ENCODE measurements around the gene OR1E1.

OR1E1 gene, protein sequence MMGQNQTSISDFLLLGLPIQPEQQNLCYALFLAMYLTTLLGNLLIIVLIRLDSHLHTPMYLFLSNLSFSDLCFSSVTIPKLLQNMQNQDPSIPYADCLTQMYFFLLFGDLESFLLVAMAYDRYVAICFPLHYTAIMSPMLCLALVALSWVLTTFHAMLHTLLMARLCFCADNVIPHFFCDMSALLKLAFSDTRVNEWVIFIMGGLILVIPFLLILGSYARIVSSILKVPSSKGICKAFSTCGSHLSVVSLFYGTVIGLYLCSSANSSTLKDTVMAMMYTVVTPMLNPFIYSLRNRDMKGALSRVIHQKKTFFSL

DNA sequence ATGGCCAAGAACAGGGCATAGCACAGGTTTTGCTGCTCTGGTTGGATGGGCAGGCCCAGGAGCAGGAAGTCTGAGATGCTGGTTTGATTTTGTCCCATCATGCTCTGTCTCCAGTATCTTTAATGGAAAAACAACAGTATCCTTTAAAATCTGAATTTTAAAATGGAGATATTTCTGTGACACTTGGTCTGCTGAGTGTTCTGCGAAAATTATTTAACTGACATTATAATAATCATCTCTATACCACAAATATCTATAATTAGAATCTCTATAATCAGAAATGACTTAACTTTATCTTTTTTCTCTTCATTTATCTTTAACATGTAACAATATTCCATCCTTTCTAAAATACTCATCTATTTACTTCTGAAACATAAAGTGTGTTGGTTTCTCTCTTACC, at the start of gene OR1E1:
Gene OR1E1, minus strand, starts transcription at position 101 of the 400 bp plus-strand sequence. Its CDS starts 0 bp downstream, at position 101.
- ATAC-seq: no peak
- no peak for TF ChIP-seq OSR1 (CRISPR knock-in tag; IDR thresholded peaks at IDR 0.05)
- TF ChIP-seq RARB (CRISPR knock-in tag; IDR thresholded peaks at IDR 0.05): no peak
- no peak for TF ChIP-seq ZNF8 (CRISPR knock-in tag; IDR thresholded peaks at IDR 0.05)
- TF ChIP-seq, protein P1, sequence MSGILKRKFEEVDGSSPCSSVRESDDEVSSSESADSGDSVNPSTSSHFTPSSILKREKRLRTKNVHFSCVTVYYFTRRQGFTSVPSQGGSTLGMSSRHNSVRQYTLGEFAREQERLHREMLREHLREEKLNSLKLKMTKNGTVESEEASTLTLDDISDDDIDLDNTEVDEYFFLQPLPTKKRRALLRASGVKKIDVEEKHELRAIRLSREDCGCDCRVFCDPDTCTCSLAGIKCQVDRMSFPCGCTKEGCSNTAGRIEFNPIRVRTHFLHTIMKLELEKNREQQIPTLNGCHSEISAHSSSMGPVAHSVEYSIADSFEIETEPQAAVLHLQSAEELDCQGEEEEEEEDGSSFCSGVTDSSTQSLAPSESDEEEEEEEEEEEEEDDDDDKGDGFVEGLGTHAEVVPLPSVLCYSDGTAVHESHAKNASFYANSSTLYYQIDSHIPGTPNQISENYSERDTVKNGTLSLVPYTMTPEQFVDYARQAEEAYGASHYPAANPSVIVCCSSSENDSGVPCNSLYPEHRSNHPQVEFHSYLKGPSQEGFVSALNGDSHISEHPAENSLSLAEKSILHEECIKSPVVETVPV (CRISPR knock-in tag; IDR thresholded peaks at IDR 0.05): no peak
- no peak for TF ChIP-seq PPARA (CRISPR knock-in tag; IDR thresholded peaks at IDR 0.05; ENCODE audit: borderline replicate concordance)
- TF ChIP-seq ZC3H10 (CRISPR knock-in tag; IDR thresholded peaks at IDR 0.05): no peak
- TF ChIP-seq ZNF565 (CRISPR knock-in tag; conservative IDR thresholded peaks at IDR 0.05; ENCODE audit: low read depth): no peak
- TF ChIP-seq, protein P2, sequence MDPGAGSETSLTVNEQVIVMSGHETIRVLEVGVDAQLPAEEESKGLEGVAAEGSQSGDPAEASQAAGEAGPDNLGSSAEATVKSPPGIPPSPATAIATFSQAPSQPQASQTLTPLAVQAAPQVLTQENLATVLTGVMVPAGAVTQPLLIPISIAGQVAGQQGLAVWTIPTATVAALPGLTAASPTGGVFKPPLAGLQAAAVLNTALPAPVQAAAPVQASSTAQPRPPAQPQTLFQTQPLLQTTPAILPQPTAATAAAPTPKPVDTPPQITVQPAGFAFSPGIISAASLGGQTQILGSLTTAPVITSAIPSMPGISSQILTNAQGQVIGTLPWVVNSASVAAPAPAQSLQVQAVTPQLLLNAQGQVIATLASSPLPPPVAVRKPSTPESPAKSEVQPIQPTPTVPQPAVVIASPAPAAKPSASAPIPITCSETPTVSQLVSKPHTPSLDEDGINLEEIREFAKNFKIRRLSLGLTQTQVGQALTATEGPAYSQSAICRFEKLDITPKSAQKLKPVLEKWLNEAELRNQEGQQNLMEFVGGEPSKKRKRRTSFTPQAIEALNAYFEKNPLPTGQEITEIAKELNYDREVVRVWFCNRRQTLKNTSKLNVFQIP (CRISPR knock-in tag; IDR thresholded peaks at IDR 0.05; ENCODE audit: borderline replicate concordance, low read depth): no peak
- TF ChIP-seq BACH2 (CRISPR knock-in tag; IDR thresholded peaks at IDR 0.05; ENCODE audit: borderline replicate concordance): no peak
- TF ChIP-seq, protein P3, sequence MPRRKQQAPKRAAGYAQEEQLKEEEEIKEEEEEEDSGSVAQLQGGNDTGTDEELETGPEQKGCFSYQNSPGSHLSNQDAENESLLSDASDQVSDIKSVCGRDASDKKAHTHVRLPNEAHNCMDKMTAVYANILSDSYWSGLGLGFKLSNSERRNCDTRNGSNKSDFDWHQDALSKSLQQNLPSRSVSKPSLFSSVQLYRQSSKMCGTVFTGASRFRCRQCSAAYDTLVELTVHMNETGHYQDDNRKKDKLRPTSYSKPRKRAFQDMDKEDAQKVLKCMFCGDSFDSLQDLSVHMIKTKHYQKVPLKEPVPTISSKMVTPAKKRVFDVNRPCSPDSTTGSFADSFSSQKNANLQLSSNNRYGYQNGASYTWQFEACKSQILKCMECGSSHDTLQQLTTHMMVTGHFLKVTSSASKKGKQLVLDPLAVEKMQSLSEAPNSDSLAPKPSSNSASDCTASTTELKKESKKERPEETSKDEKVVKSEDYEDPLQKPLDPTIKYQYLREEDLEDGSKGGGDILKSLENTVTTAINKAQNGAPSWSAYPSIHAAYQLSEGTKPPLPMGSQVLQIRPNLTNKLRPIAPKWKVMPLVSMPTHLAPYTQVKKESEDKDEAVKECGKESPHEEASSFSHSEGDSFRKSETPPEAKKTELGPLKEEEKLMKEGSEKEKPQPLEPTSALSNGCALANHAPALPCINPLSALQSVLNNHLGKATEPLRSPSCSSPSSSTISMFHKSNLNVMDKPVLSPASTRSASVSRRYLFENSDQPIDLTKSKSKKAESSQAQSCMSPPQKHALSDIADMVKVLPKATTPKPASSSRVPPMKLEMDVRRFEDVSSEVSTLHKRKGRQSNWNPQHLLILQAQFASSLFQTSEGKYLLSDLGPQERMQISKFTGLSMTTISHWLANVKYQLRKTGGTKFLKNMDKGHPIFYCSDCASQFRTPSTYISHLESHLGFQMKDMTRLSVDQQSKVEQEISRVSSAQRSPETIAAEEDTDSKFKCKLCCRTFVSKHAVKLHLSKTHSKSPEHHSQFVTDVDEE (CRISPR knock-in tag; IDR thresholded peaks at IDR 0.05): no peak
- TF ChIP-seq, protein P4, sequence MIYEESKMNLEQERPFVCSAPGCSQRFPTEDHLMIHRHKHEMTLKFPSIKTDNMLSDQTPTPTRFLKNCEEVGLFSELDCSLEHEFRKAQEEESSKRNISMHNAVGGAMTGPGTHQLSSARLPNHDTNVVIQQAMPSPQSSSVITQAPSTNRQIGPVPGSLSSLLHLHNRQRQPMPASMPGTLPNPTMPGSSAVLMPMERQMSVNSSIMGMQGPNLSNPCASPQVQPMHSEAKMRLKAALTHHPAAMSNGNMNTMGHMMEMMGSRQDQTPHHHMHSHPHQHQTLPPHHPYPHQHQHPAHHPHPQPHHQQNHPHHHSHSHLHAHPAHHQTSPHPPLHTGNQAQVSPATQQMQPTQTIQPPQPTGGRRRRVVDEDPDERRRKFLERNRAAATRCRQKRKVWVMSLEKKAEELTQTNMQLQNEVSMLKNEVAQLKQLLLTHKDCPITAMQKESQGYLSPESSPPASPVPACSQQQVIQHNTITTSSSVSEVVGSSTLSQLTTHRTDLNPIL (CRISPR knock-in tag; IDR thresholded peaks at IDR 0.05; ENCODE audit: low read depth): no peak
- no peak for TF ChIP-seq ZNF70 (CRISPR knock-in tag; IDR thresholded peaks at IDR 0.05)
- TF ChIP-seq SNAI2 (CRISPR knock-in tag; IDR thresholded peaks at IDR 0.05): no peak
- TF ChIP-seq TCF4 (CRISPR knock-in tag; IDR thresholded peaks at IDR 0.05; ENCODE audit: borderline replicate concordance): no peak
- no peak for TF ChIP-seq ISL1 (CRISPR knock-in tag; IDR thresholded peaks at IDR 0.05)
- TF ChIP-seq ZFP3 (CRISPR knock-in tag; IDR thresholded peaks at IDR 0.05): no peak
- no peak for TF ChIP-seq CSDC2 (CRISPR knock-in tag; IDR thresholded peaks at IDR 0.05)
- no peak for TF ChIP-seq GLIS3 (CRISPR knock-in tag; IDR thresholded peaks at IDR 0.05)

DNA sequence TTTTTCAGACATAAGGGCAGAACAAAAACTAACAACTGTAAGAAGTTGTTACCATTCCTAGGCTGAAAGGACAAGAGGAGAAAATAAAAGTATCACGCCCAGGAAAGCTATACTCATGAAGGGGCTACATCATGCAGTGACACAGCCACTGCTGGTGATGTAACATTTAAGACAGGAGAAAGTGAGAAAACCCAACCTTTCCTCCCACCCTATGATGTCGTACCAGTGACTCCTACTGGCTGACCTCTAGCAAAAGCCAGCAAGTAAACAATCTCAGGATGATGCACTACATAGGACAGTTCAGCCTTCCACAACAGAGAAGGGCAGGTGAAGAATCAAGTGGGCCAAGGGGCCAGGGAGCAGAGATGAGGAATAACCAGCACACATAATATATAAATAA, 49.4 kb upstream of the OR1E1 start:
- no peak; the same call in 2 of the 3 replicates for ATAC-seq
- TF ChIP-seq CSDC2 (CRISPR knock-in tag; IDR thresholded peaks at IDR 0.05) (no peak), ISL1 (CRISPR knock-in tag; IDR thresholded peaks at IDR 0.05) (no peak), SNAI2 (CRISPR knock-in tag; IDR thresholded peaks at IDR 0.05) (no peak), TCF4 (CRISPR knock-in tag; IDR thresholded peaks at IDR 0.05; ENCODE audit: borderline replicate concordance) (no peak), BACH2 (CRISPR knock-in tag; IDR thresholded peaks at IDR 0.05; ENCODE audit: borderline replicate concordance) (no peak)

DNA sequence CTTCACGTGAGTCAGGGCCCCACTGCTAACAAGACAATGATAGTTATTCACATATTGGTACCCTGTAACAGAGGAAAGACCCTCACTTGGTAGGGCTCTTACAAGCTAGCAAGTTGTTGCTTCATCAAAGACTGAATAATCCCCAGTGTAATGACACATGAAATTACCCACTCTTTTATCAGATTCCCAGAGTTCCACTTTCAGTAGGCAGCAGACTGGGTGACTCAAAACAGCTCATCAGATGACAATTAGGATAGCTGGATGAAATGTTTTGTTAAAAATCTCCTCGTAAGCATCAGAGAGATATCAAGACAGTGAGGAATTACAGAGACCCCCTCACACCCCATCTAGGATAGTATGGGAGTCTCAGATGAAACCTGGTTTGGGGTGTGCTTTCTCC, 42.2 kb upstream of the OR1E1 start:
- no peak for ATAC-seq
- no peak for TF ChIP-seq ZFP30 (CRISPR knock-in tag; IDR thresholded peaks at IDR 0.05)
- TF ChIP-seq GLIS3 (CRISPR knock-in tag; IDR thresholded peaks at IDR 0.05): no peak
- no peak for TF ChIP-seq ARNTL (CRISPR knock-in tag; IDR thresholded peaks at IDR 0.05; ENCODE audit: borderline replicate concordance, low read depth)
- TF ChIP-seq, protein P1 (CRISPR knock-in tag; IDR thresholded peaks at IDR 0.05): no peak
- TF ChIP-seq RARB (CRISPR knock-in tag; IDR thresholded peaks at IDR 0.05): no peak
- no peak for TF ChIP-seq ZNF8 (CRISPR knock-in tag; IDR thresholded peaks at IDR 0.05)
- no peak for TF ChIP-seq ZC3H10 (CRISPR knock-in tag; IDR thresholded peaks at IDR 0.05)
- TF ChIP-seq, protein P2 (CRISPR knock-in tag; IDR thresholded peaks at IDR 0.05; ENCODE audit: borderline replicate concordance, low read depth): no peak
- no peak for TF ChIP-seq SNAI2 (CRISPR knock-in tag; IDR thresholded peaks at IDR 0.05)
- no peak for TF ChIP-seq BACH2 (CRISPR knock-in tag; IDR thresholded peaks at IDR 0.05; ENCODE audit: borderline replicate concordance)
- no peak for TF ChIP-seq ZNF70 (CRISPR knock-in tag; IDR thresholded peaks at IDR 0.05)
- no peak for TF ChIP-seq ISL1 (CRISPR knock-in tag; IDR thresholded peaks at IDR 0.05)
- TF ChIP-seq ZNF565 (CRISPR knock-in tag; conservative IDR thresholded peaks at IDR 0.05; ENCODE audit: low read depth): no peak
- TF ChIP-seq ESRRG (CRISPR knock-in tag; IDR thresholded peaks at IDR 0.05): no peak
- no peak for TF ChIP-seq ZFP3 (CRISPR knock-in tag; IDR thresholded peaks at IDR 0.05)
- TF ChIP-seq, protein P4 (CRISPR knock-in tag; IDR thresholded peaks at IDR 0.05; ENCODE audit: low read depth): no peak
- TF ChIP-seq TOX (CRISPR knock-in tag; IDR thresholded peaks at IDR 0.05; ENCODE audit: borderline replicate concordance): no peak
- TF ChIP-seq CSDC2 (CRISPR knock-in tag; IDR thresholded peaks at IDR 0.05): no peak
- no peak for TF ChIP-seq OSR1 (CRISPR knock-in tag; IDR thresholded peaks at IDR 0.05)

Measured in SK-N-SH treated with all-trans-retinoic acid at 6 μM for 48 hours (cell line).